B cell (primary cell): ENCODE data around the gene APLF. TPM values are rescaled to one million over a fixed set of nuclear protein-coding genes. Genes with fewer than 3 reads are reported as not detected.
A peak's percentile ranks its signal among the peaks of the same experiment; 100 is the strongest.

Source experiments
- ATAC-seq: fragments of 200-7000 bp; cut with Tn5 transposase; one replicate; pipeline ENCODE4 v1.10.0; 2021; ENCODE audit warnings: low read depth, mild to moderate bottlenecking, moderate number of reproducible peaks, moderate library complexity
- CTCF ChIA-PET: fragments of 350-600 bp; sonication (Branson Sonifier 250); formaldehyde crosslinking; loops from one replicate; lab custom pipeline; 2021; ENCODE audit warnings: antibody characterized with exemption, inconsistent platforms; lab: Charles Lee
- POLR2A ChIA-PET: fragments of 350-600 bp; sonication (Branson Sonifier 250); formaldehyde crosslinking; loops from one replicate; lab custom pipeline; 2021; ENCODE audit warnings: antibody characterized with exemption; lab: Charles Lee
- DNase-seq: peaks from one replicate; pipeline ENCODE4 v3.0.0; 2013
- H2AFZ ChIP-seq: 2 replicates; pipeline ENCODE4 v1.6.1; 2012; ENCODE audit warnings: mild to moderate bottlenecking, low read depth, low read length; ENCODE audit not compliant: insufficient read depth, poor library complexity, severe bottlenecking
- H3K27ac ChIP-seq, 2 donors: 1 replicate in 1 of 2; 2 replicates in 1 of 2; pipeline ENCODE4 v1.5.1; 2012 to 2013; ENCODE audit warnings: low read length in 2 of 2, mild to moderate bottlenecking in 2 of 2, moderate library complexity in 1 of 2
- H3K27me3 ChIP-seq, 4 experiments: fragments of 200-600 bp in 1 of 4; sonication (generic) in 1 of 4; replicated peaks in 1 of 4; 1 replicate in 2 of 4; 2 replicates in 2 of 4; pipeline versions ENCODE4 v1.6.1 to v1.7.0; 2013 to 2016; ENCODE audit warnings: low read length in 3 of 4, mild to moderate bottlenecking in 2 of 4, mixed read lengths in 1 of 4, moderate library complexity in 1 of 4; ENCODE audit not compliant: insufficient read depth in 4 of 4, control insufficient read depth in 3 of 4; ENCODE audit errors: control extremely low read depth in 1 of 4
- H3K36me3 ChIP-seq, 2 experiments: replicated peaks in 1 of 2; 1 replicate in 1 of 2; 2 replicates in 1 of 2; pipeline versions ENCODE4 v1.6.1 to v1.7.1; 2013; ENCODE audit warnings: low read length in 1 of 2; ENCODE audit not compliant: insufficient read depth in 2 of 2, control insufficient read depth in 1 of 2; ENCODE audit errors: control extremely low read depth in 1 of 2, extremely low read depth in 1 of 2
- H3K4me1 ChIP-seq, 2 donors: fragments of 200-600 bp in 1 of 2; sonication (generic) in 1 of 2; 1 replicate in 1 of 2; 2 replicates in 1 of 2; pipeline versions ENCODE4 v1.5.1 to v1.6.1; 2013 to 2017; ENCODE audit warnings: low read length in 2 of 2; ENCODE audit not compliant: control insufficient read depth in 2 of 2, insufficient read depth in 2 of 2
- H3K4me2 ChIP-seq: replicated peaks from 2 replicates; pipeline ENCODE3; 2012; ENCODE audit warnings: mild to moderate bottlenecking, low read depth, low read length; ENCODE audit not compliant: poor library complexity, severe bottlenecking
- H3K4me3 ChIP-seq, 5 experiments: fragments of 200-600 bp in 1 of 5; sonication (generic) in 1 of 5; 1 replicate in 3 of 5; 2 replicates in 2 of 5; pipeline versions ENCODE4 v1.5.1 to v1.7.0; 2011 to 2016; ENCODE audit warnings: low read length in 4 of 5, mild to moderate bottlenecking in 4 of 5, low read depth in 2 of 5, control low read depth in 1 of 5, moderate library complexity in 1 of 5; ENCODE audit not compliant: insufficient read depth in 1 of 5; ENCODE audit errors: control extremely low read depth in 1 of 5, extremely low read depth in 1 of 5
- H3K79me2 ChIP-seq: fragments of 200-600 bp; sonication (generic); one replicate; pipeline ENCODE4 v1.6.0; 2016; ENCODE audit warnings: low read length; ENCODE audit not compliant: control insufficient read depth, insufficient read depth
- H3K9ac ChIP-seq: fragments of 200-600 bp; sonication (generic); 2 replicates; pipeline ENCODE4 v1.6.1; 2017; ENCODE audit warnings: mild to moderate bottlenecking, low read length, moderate library complexity
- H3K9me3 ChIP-seq, 3 donors: one replicate each; pipeline versions ENCODE4 v1.6.1 to v1.7.1; 2013; ENCODE audit warnings: low read length in 2 of 3; ENCODE audit not compliant: control insufficient read depth in 2 of 3, insufficient read depth in 1 of 3; ENCODE audit errors: control extremely low read depth in 1 of 3
- H4K20me1 ChIP-seq: 2 replicates; pipeline ENCODE4 v1.6.0; 2012; ENCODE audit warnings: mild to moderate bottlenecking, low read length; ENCODE audit not compliant: insufficient read depth, control insufficient read depth, poor library complexity, severe bottlenecking
- H3K27ac Mint-ChIP-seq: one replicate; pipeline ENCODE4 v1.8.0; 2021; ENCODE audit warnings: mixed read lengths
- H3K27me3 Mint-ChIP-seq: one replicate; pipeline ENCODE4 v1.8.0; 2021; ENCODE audit warnings: mixed read lengths
- H3K4me1 Mint-ChIP-seq: one replicate; pipeline ENCODE4 v1.8.0; 2021; ENCODE audit warnings: mixed read lengths
- H3K4me3 Mint-ChIP-seq: one replicate; pipeline ENCODE4 v1.8.0; 2021; ENCODE audit warnings: mixed read lengths
- H3K9me3 Mint-ChIP-seq: one replicate; pipeline ENCODE4 v1.8.0; 2022; ENCODE audit warnings: mixed read lengths; ENCODE audit not compliant: insufficient read depth
- CTCF ChIP-seq: fragments of 200-600 bp; IDR thresholded peaks from one replicate; pipeline ENCODE4 v1.8.0; 2022; ENCODE audit warnings: antibody characterized with exemption, mild to moderate bottlenecking
- EZH2 ChIP-seq: IDR thresholded peaks from 2 replicates; pipeline ENCODE4 v1.6.1; 2012; ENCODE audit warnings: borderline replicate concordance, low read depth, mild to moderate bottlenecking, moderate library complexity, low read length; ENCODE audit not compliant: insufficient read depth, poor library complexity, severe bottlenecking
- WGBS: methylation state at CpG from one replicate; pipeline ENCODE4 v1.1.5; 2013; ENCODE audit warnings: missing lambda C conversion rate; ENCODE audit not compliant: insufficient coverage; 5-methylcytosine and 5-hydroxymethylcytosine counted together
- intact Hi-C: fragments of 100-400 bp; cut with micrococcal nuclease; formaldehyde crosslinking; loops from one replicate; pipeline ENCODE4 v1.10.0; 2022
- polyA plus RNA-seq: library from polyadenylated mRNA; depleted of rRNA; stranded (reverse); fragments of >200 nt; gene quantifications from 2 replicates; pipeline ENCODE4 v1.2.3, GENCODE V29; 2012
- total RNA-seq, 2 donors: library from RNA; stranded (reverse); fragments of 120-200 nt in 1 of 2; gene quantifications; 1 replicate in 1 of 2; 2 replicates in 1 of 2; pipeline versions ENCODE4 v1.2.3 to v1.2.4, GENCODE V29; 2013 to 2022

The APLF gene
- total and polyA plus RNA-seq, 2 donors (not counting 1 experiment from before 2014, with no cell fraction given), result 1.3 to 6.3 TPM

- Histone ChIP-seq H3K4me2 (peak overlapping the region; percentile 50), H3K9ac (no peak overlapping the region), H3K27ac (peak overlapping the region in 1 of 2 donors; percentile 72), H3K79me2 (peaks cover 5% of the 10 kb centered on the region), H3K36me3 (no peaks in the 10 kb centered on the region), H3K4me3 (no peak overlapping the region), H3K9me3 (peaks cover 0 to 17% (median 2%) of the 10 kb centered on the region in 3 donors), H4K20me1 (no peaks in the 10 kb centered on the region), H3K4me1 (peaks cover 58 to 66% of the 10 kb centered on the region in 2 donors), H3K27me3 (no peaks in the 10 kb centered on the region), H2AFZ (peak overlapping the region; percentile 27)
- ChIA-PET POLR2A (no interaction called here), CTCF (interaction anchor here (1.1 to 5.7 kb wide), 6 partner anchors 9 to 136 kb away, joined by 3 to 39 read pairs (median 4); no protein-coding TSS in a partner anchor)
- WGBS, result 25% methylated on average over 1 of the region's 4 CpGs
- DNase-seq (no peak), ATAC-seq (no peak)
- H3K4me3 Mint-ChIP-seq, result peak overlapping the region; percentile 30
- peaks cover 41% of the 10 kb centered on the region for H3K4me1 Mint-ChIP-seq
- H3K27me3 Mint-ChIP-seq, result no peaks in the 10 kb centered on the region
- no peak for TF ChIP-seq EZH2
- TF ChIP-seq CTCF, result no peak
- intact Hi-C loops, result no loop called here
- H3K27ac Mint-ChIP-seq, result peak overlapping the region; percentile 91
- H3K9me3 Mint-ChIP-seq, result no peaks in the 10 kb centered on the region
These were observed 39.3 kb upstream of the APLF start for GRCh38 chr2:68428126-68428525.

- H3K9me3 ChIP-seq, result peaks cover 0 to 19% (median 2%) of the 10 kb centered on the region in 3 donors
- no peak overlapping the region for H3K27ac Mint-ChIP-seq
- no peak overlapping the region for H3K4me3 Mint-ChIP-seq
- no peak overlapping the region for H3K4me2 ChIP-seq
- intact Hi-C loops, result no loop called here
- peaks cover 52 to 60% of the 10 kb centered on the region in 2 donors for H3K4me1 ChIP-seq
- no peaks in the 10 kb centered on the region for H3K27me3 ChIP-seq
- ChIA-PET CTCF (interaction anchor here (0.9 to 5.7 kb wide), 7 partner anchors 9 to 233 kb away, joined by 3 to 39 read pairs (median 3); no protein-coding TSS in a partner anchor), POLR2A (no interaction called here)
- peak overlapping the region in 1 of 2 donors; percentile 72 for H3K27ac ChIP-seq
- H3K9me3 Mint-ChIP-seq, result no peaks in the 10 kb centered on the region
- TF ChIP-seq EZH2 (no peak), CTCF (no peak)
- H4K20me1 ChIP-seq, result no peaks in the 10 kb centered on the region
- no CpG with 5 or more reads among the region's 1 CpG for WGBS
- no peaks in the 10 kb centered on the region for H3K36me3 ChIP-seq
- H3K4me3 ChIP-seq, result no peak overlapping the region
- no peak overlapping the region for H2AFZ ChIP-seq
- ATAC-seq, result no peak
- H3K9ac ChIP-seq, result no peak overlapping the region
- H3K4me1 Mint-ChIP-seq, result peaks cover 41% of the 10 kb centered on the region
- DNase-seq, result no peak
- H3K79me2 ChIP-seq, result peaks cover 5% of the 10 kb centered on the region
- no peaks in the 10 kb centered on the region for H3K27me3 Mint-ChIP-seq
These were observed 38.6 kb upstream of the APLF start for GRCh38 chr2:68428746-68429145.
